GM12891 (cell line): ENCODE data around the gene KDM6A.

Experiments used
- POLR2A ChIP-seq: IDR thresholded peaks from 2 replicates; pipeline ENCODE4 v1.6.1; 2011; ENCODE audit warnings: low read depth, low read length, control low read depth
- POLR2AphosphoS5 ChIP-seq: IDR thresholded peaks from 2 replicates; pipeline ENCODE4 v1.6.1; 2011; ENCODE audit warnings: low read depth, low read length, control low read depth
- SPI1 ChIP-seq: IDR thresholded peaks from 2 replicates; pipeline ENCODE4 v1.6.1; 2011; ENCODE audit warnings: low read depth, low read length, control low read depth
- TAF1 ChIP-seq: IDR thresholded peaks from 2 replicates; pipeline ENCODE4 v1.6.1; 2011; ENCODE audit warnings: low read depth, low read length, control low read depth

GRCh38 chrX:45050558-45050957 is 177.6 kb downstream of the KDM6A start:
- no peak for TF ChIP-seq POLR2A
- TF ChIP-seq POLR2AphosphoS5 = no peak
- no peak for TF ChIP-seq TAF1
- no peak for TF ChIP-seq SPI1
